ENCODE results near the gene PDCD11. TPM values are rescaled to one million over a fixed set of nuclear protein-coding genes. Genes with fewer than 3 reads are reported as not detected.

PDCD11 gene
- total RNA-seq, 1 experiment from 2014 or later: 106 TPM

DNA sequence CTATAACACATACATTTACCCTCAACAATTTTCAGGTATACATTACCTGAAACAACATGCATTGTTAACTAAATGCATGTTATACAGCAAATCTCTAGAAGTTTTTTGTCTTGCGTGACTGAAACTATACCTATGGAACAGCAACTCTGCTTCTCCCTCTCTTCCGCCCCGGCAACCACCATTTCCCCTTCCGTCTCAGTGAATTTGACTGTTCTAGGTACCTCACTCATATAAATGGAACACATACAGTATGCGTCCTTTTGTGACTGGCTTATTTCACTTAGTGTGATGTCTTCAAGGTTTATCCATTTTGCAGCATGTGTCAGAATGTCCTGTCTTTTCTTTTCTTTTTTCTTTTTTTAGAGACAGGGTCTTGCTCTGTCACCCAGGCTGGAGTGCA is 33.2 kb downstream of the PDCD11 start:
- Histone ChIP-seq H2AFZ (ENCODE audit: low read depth, low read length, poor library complexity, severe bottlenecking) (no peak overlapping the region), H4K20me1 (ENCODE audit: insufficient read depth) (0 out of 2 replicates have a peak, but pooled peaks cover 2% of the 10 kb centered on the region), H3K36me3 (ENCODE audit: control insufficient read depth in 1 of 2, insufficient read depth in 2 of 2, low read length in 2 of 2) (peaks cover 77 to 80% of the 10 kb centered on the region in 2 experiments), H3K79me2 (ENCODE audit: insufficient read depth, low read length) (peaks cover 65% of the 10 kb centered on the region), H3K4me2 (ENCODE audit: low read length) (no peak overlapping the region), H3K4me1 (ENCODE audit: control insufficient read depth in 1 of 2, insufficient read depth in 2 of 2, low read length in 2 of 2) (no peaks in the 10 kb centered on the region), H3K27ac (ENCODE audit: low read depth, low read length) (no peak overlapping the region), H3K9ac (ENCODE audit: low read length) (no peak overlapping the region), H3K9me3 (ENCODE audit: control insufficient read depth in 1 of 2, insufficient read depth in 1 of 2, low read depth in 1 of 2, low read length in 2 of 2) (no peaks in the 10 kb centered on the region), H3K27me3 (ENCODE audit: insufficient read depth, low read length) (no peaks in the 10 kb centered on the region), H3K9me2 (ENCODE audit: insufficient read depth) (no peaks in the 10 kb centered on the region), H3K4me3 (replicated peaks in 1 of 2; ENCODE audit: low read depth in 1 of 2, low read length in 2 of 2) (no peak overlapping the region)
- POLR2A ChIA-PET: no interaction called here
- CTCF ChIA-PET: no interaction called here
- ATAC-seq (no peak), DNase-seq (ENCODE audit: low read depth, low spot score) (no peak)
- intact Hi-C loops (cut with micrococcal nuclease): no loop called here
- no TSS peak for BruUV-seq (replicated peaks)
- RAD21 ChIA-PET (ENCODE audit: low non-redundant PET in 1 of 2, low total read pairs in 2 of 2, uncharacterized antibody in 2 of 2, unreplicated experiment in 2 of 2): no interaction called here
- TF ChIP-seq, protein P1, sequence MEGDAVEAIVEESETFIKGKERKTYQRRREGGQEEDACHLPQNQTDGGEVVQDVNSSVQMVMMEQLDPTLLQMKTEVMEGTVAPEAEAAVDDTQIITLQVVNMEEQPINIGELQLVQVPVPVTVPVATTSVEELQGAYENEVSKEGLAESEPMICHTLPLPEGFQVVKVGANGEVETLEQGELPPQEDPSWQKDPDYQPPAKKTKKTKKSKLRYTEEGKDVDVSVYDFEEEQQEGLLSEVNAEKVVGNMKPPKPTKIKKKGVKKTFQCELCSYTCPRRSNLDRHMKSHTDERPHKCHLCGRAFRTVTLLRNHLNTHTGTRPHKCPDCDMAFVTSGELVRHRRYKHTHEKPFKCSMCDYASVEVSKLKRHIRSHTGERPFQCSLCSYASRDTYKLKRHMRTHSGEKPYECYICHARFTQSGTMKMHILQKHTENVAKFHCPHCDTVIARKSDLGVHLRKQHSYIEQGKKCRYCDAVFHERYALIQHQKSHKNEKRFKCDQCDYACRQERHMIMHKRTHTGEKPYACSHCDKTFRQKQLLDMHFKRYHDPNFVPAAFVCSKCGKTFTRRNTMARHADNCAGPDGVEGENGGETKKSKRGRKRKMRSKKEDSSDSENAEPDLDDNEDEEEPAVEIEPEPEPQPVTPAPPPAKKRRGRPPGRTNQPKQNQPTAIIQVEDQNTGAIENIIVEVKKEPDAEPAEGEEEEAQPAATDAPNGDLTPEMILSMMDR (IDR thresholded peaks at IDR 0.05 in 2 of 3, conservative IDR thresholded peaks at IDR 0.05 in 1 of 3; ENCODE audit: borderline replicate concordance in 1 of 3, insufficient read depth in 1 of 3, low read depth in 2 of 3, low read length in 2 of 3): no peak
- no peak for TF ChIP-seq POLR2A (IDR thresholded peaks at IDR 0.05; ENCODE audit: borderline replicate concordance, extremely low read depth, insufficient read depth, insufficient read length)

DNA sequence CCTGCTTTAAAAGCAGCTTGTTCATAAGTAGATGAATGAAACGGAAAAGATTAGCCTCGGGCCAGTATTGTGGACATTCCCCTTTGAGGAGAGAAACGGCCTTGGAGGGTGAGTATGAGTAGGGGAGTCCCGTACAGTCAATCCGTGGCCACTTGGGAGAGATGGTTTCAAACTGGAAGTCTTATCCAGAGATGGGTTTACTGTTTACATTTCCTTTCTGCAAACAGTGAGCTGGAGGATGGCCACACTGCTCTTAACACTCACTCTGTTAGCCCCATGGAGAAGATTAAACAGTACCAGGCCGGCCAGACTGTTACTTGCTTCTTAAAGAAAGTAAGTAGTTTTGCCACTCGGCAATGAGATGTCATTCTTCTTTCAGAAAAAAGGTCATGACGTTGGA is 35.5 kb downstream of the PDCD11 start:
- Histone ChIP-seq H3K27me3 (ENCODE audit: insufficient read depth, low read length) (no peaks in the 10 kb centered on the region), H4K20me1 (ENCODE audit: insufficient read depth) (0 out of 2 replicates have a peak, but pooled peaks cover 2% of the 10 kb centered on the region), H3K27ac (ENCODE audit: low read depth, low read length) (no peak overlapping the region), H2AFZ (ENCODE audit: low read depth, low read length, poor library complexity, severe bottlenecking) (no peak overlapping the region), H3K9ac (ENCODE audit: low read length) (no peak overlapping the region), H3K9me3 (ENCODE audit: control insufficient read depth in 1 of 2, insufficient read depth in 1 of 2, low read depth in 1 of 2, low read length in 2 of 2) (no peaks in the 10 kb centered on the region), H3K4me3 (replicated peaks in 1 of 2; ENCODE audit: low read depth in 1 of 2, low read length in 2 of 2) (no peak overlapping the region), H3K79me2 (ENCODE audit: insufficient read depth, low read length) (peaks cover 50% of the 10 kb centered on the region), H3K36me3 (ENCODE audit: control insufficient read depth in 1 of 2, insufficient read depth in 2 of 2, low read length in 2 of 2) (peaks cover 78 to 83% of the 10 kb centered on the region in 2 experiments), H3K4me2 (ENCODE audit: low read length) (no peak overlapping the region), H3K4me1 (ENCODE audit: control insufficient read depth in 1 of 2, insufficient read depth in 2 of 2, low read length in 2 of 2) (no peaks in the 10 kb centered on the region), H3K9me2 (ENCODE audit: insufficient read depth) (no peaks in the 10 kb centered on the region)
- ChIA-PET RAD21 (ENCODE audit: low non-redundant PET in 1 of 2, low total read pairs in 2 of 2, uncharacterized antibody in 2 of 2, unreplicated experiment in 2 of 2) (no interaction called here), POLR2A (no interaction called here), CTCF (no interaction called here)
- no TSS peak for BruUV-seq (replicated peaks)
- ATAC-seq (no peak), DNase-seq (ENCODE audit: low read depth, low spot score) (no peak)
- TF ChIP-seq POLR2AphosphoS5 (IDR thresholded peaks at IDR 0.05; ENCODE audit: low read depth, low read length) (0 out of 2 replicates have a peak, but pooled peaks have one; percentile 23), ZNF274 (IDR thresholded peaks at IDR 0.05; ENCODE audit: low read depth, low read length) (no peak), FOSL1 (IDR thresholded peaks at IDR 0.05; ENCODE audit: low read depth) (no peak)
- intact Hi-C loops (cut with micrococcal nuclease): no loop called here
